Activated CD8-positive, alpha-beta memory T cell treated with anti-CD3 and anti-CD28 coated beads for 36 hours (primary cell): ENCODE results near the gene GOLGA6B. TPM values are rescaled to one million over a fixed set of nuclear protein-coding genes. Genes with fewer than 3 reads are reported as not detected.
"Not testable (repeated sequence)": the region's sequence is repeated elsewhere in the genome, so short reads cannot be mapped to it uniquely, and the experiment has no call there.

ENCODE experiments used
- CTCF ChIA-PET: fragments of 350-600 bp; sonication (Branson Sonifier 250); formaldehyde crosslinking; loops from one replicate; lab custom pipeline; 2021; ENCODE audit warnings: antibody characterized with exemption; lab: Charles Lee
- POLR2A ChIA-PET: fragments of 350-600 bp; sonication (Branson Sonifier 250); formaldehyde crosslinking; loops from one replicate; lab custom pipeline; 2021; ENCODE audit warnings: antibody characterized with exemption; lab: Charles Lee
- total RNA-seq, 2 experiments: library from RNA; stranded (reverse); gene quantifications; one replicate each; pipeline ENCODE4 v1.2.3, GENCODE V29; 2021

The GOLGA6B gene, protein sequence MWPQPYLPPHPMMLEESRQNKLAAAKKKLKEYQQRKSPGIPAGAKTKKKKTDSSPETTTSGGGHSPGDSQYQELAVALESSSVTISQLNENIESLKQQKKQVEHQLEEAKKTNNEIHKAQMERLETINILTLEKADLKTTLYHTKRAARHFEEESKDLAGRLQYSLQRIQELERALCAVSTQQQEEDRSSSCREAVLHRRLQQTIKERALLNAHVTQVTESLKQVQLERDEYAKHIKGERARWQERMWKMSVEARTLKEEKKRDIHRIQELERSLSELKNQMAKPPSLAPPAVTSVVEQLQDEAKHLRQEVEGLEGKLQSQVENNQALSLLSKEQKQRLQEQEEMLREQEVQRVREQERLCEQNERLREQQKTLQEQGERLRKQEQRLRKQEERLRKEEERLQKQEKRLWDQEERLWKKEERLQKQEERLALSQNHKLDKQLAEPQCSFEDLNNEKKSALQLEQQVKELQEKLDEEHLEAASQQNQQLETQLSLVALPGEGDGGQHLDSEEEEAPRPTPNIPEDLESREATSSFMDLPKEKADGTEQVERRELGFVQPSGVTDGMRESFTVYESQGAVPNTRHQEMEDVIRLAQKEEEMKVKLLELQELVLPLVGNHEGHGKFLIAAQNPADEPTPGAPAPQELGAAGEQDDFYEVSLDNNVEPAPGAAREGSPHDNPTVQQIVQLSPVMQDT
- not detected for total RNA-seq

DNA sequence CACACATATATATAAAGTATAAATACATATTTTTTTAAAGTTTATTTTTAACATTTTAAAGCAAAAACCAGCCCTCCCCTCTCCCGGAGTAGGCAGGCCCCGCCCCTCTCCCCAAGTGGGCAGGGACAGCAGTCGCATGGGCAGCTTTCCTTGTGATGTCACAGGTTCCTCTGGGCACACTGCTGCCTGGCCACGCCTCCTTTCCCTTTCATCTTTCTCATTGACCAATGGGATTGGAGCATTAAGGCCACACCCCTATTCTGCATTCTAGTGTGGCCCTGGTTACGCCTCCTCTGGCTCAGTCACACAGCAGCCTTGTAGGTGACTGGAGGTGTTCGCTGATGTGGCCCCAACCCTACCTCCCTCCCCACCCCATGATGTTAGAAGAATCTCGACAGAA, at the start of gene GOLGA6B:
Gene GOLGA6B (plus strand): TSS at position 301 of the 400 bp plus-strand sequence. CDS start 41 bp downstream, at position 342.
- CTCF ChIA-PET, POLR2A ChIA-PET: not testable (repeated sequence)

DNA sequence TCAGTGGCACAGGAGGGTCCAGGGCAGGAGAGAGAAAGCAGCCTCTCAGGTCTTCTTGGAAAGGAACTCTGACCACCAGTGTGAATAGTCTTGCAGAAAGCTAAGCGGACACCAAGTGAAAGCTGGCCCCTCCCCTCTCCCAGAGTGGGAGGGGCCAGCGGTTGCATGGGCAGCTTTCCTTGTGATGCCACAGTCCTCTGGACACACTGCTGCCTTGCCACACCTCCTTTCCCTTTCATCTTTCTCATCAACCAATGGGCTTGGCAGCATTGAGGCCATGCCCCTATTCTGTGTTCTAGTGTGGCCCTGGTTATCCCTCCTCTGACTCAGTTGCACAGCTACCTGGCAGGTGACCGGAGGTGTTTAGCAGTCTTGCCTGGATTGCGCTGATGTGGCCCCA, 49.7 kb upstream of the GOLGA6B start:
- CTCF ChIA-PET: no interaction called here

DNA sequence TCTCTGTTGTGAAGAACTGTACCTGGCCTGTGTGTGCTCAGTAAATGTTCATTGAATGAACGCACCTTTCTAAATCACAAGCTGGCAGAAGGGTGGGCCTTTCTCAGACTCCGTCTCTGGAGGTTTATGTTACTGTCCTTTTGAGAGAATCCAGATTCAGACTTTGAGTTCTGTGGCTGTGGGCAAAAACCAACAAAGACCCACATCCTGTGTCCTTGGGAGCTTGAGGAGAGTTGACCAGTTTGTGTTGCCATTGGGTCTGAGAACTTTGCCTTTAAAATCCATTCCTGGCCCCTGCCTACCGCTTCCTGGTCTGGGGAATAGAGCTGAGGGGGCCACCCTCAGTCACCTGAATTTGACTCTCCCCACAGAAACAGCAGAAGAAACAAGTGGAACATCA, 46.4 kb upstream of the GOLGA6B start:
- CTCF ChIA-PET, POLR2A ChIA-PET: not testable (repeated sequence)

More for the DNA sequence above, 49.7 kb upstream of the GOLGA6B start:
- POLR2A ChIA-PET: no interaction called here

DNA sequence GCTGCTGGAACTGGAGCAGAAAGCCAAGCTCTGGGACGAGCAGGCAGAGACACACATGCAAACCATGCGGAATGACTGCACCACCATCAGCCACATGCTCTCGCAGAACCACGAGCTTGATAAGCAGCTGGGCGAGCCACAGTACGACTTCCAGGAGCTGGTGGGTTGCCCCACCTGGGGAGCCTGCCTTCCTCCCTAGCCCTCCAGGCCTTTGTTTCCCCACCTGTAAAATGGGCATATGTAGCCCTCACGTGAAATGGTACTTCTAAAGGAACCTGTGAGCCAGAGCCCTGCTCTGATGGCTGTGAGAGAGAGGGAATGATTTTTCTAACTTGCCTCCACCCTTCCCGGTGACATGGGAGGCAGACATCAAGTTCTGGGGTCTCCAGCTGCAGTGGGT, 44.6 kb upstream of the GOLGA6B start:
- ChIA-PET POLR2A (no interaction called here), CTCF (interaction anchor here (1.0 kb wide), 1 partner anchor 61 kb away, joined by 3 read pairs; no protein-coding TSS in a partner anchor)

DNA sequence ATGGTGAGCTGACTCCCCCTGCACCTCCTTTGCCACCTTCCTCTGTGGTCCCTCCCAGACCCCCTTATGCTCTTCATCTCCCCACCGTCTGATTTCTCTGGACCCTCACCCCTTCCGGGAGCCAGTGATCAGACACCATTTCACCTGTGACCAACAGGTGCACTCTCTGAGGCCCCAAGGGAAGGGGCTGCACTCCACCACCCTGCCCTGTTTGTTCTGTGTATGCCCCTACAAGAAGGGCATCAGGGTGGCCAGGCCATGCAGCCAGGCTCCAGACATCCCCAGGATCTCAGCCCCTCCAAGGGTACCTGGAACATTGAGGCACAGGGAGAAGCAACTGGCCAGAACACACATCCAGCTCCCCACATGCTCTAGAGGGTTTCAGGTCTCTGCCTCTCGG, 42.2 kb upstream of the GOLGA6B start:
- POLR2A ChIA-PET: not testable (repeated sequence)

DNA sequence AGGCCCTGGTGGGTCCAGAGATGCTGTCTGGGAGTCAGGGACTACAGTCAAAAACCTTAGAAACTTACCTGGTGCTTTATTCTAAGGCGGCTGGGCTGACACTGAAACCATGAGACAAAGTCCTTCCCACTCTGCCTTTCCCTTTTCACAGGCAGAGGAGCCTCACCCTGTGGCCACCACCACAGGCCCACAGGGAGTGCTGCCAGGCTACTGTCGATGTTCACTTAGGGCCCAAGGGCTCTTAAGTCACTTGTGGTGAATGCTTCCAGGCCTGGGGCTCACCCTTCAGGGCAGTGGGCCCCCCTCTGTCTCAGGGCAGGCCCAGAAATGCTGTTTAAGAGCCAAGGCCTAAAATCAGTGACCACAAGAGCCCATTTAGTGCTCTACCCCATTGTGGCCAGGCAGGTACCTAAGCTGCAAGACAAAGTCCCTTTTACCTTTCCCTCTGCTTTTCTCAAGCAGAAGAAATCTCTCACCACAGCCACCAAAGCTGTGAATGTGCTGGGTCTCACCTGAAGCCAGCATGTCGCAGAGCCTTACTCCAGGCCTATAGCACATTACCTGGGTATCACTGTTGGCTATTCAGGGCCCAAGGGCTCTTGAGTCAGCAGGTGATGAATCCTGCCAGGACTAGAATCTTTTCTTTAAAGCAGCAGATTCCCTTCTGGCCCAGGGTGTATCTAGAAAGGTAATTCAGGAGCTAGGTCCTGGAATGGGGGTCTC, 39.5 kb upstream of the GOLGA6B start:
- CTCF ChIA-PET: no interaction called here
- POLR2A ChIA-PET: no interaction called here

More for the DNA sequence above, 42.2 kb upstream of the GOLGA6B start:
- CTCF ChIA-PET: not testable (repeated sequence)

DNA sequence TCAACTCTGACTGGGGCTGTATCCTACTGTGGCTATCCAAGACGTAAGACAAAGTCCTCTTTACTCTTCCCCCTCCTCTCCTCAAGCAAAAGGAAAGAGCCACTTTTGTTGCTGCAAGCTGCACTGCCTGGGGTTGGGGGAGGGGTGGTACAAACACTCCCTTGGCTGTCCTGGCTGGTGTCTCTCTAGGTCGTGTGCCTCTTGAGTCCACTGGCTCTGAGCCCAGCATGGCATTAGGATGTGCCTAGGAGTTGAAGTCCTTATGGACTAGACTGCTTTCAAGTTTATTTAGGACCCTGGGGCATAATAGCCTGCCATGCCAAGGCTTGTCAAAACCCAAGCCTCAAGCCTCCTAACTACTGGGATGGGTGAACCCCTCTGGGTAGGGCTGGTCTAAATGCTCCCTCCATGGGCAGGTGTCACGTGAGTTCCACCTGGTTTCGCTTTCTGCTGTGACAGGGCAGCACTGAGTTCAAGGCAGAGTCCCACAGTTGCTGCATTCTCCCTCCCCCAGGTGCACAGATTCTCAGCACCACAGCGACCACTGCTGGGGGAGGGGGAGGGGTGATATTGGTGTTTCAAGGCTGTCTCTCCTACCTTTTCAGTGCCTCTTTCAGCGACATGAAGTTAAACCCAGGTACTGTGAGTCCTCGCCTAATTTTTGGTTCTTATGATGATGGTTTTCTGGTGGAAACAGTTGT, 38.8 kb upstream of the GOLGA6B start:
- CTCF ChIA-PET, POLR2A ChIA-PET: not testable (repeated sequence)

DNA sequence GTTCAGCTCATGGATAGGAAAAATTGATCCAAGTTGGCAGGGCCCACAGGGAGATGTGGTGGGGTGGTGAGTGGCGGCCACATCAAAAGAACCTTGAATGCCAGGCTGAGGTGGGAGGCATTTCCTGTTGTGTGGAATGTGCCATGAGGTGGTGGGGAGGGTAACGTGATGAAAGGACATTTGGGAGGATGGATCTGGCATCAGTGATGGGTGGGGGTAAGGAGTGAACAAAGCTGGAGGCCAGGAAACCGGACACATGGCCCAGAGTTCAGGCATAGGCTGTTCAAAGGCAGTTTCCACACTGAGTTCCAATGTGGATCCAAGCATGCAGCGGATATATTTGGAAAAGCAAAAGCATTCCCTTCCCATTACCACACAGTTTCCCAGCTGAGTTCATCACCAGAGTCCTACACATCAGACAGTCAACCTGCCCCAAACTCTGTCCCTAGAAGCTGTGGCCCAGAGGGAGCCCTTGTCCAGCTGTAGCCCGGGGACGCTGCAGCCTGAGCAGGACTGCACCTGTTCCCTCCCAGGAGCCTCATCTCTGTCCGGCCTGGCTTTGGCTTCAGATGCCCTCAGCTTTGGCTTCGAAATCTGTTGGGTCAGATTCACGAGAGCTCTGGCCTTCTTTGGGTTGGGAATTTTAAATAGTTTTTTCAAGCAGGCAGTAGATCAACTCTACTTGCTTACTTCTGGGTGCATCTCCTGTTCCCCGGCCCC, 37.8 kb upstream of the GOLGA6B start:
- ChIA-PET POLR2A (no interaction called here), CTCF (interaction anchor here (0.6 kb wide), 1 partner anchor 106 kb away, joined by 3 read pairs; no protein-coding TSS in a partner anchor)

DNA sequence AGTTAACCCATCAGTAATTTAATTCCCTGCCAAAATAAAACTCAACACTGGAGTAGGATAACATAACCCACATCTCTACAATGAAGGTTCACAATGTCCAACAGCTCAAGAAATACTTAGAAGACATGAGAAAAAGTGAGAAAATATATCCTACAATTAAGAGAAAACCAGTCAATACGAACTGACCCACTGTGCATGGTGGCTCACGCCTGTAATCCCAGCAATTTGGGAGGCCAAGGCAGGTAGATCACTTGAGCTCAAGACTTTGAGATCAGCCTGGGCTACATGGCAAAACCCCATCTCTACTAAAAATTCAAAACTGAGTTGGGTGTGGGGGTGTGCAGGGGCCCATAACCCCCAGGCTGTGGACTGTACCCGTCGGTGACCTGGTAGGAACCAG, 30.6 kb upstream of the GOLGA6B start:
- POLR2A ChIA-PET: not testable (repeated sequence)

DNA sequence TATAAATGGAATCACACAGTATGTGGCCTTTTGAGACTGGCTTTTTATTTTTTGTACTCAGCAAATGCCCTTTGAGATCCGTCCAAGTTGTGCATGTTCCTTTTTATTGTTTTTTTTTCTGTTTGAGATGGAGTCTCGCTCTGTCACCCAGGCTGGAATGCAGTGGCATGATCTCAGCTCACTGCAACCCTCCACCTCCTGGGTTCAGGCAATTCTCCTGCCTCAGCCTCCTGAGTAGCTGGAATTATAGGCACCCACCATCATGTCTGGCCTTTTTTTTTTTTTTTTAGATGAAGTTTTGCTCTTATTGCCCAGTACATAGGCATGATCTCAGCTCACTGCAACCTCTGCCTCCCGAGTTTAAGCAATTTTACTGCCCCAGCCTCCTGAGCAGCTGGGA, 28.3 kb upstream of the GOLGA6B start:
- POLR2A ChIA-PET: not testable (repeated sequence)
- CTCF ChIA-PET: interaction anchor here (0.5 kb wide), 1 partner anchor 1814 kb away, joined by 4 read pairs; no protein-coding TSS in a partner anchor

More for the DNA sequence above, 30.6 kb upstream of the GOLGA6B start:
- CTCF ChIA-PET: not testable (repeated sequence)

DNA sequence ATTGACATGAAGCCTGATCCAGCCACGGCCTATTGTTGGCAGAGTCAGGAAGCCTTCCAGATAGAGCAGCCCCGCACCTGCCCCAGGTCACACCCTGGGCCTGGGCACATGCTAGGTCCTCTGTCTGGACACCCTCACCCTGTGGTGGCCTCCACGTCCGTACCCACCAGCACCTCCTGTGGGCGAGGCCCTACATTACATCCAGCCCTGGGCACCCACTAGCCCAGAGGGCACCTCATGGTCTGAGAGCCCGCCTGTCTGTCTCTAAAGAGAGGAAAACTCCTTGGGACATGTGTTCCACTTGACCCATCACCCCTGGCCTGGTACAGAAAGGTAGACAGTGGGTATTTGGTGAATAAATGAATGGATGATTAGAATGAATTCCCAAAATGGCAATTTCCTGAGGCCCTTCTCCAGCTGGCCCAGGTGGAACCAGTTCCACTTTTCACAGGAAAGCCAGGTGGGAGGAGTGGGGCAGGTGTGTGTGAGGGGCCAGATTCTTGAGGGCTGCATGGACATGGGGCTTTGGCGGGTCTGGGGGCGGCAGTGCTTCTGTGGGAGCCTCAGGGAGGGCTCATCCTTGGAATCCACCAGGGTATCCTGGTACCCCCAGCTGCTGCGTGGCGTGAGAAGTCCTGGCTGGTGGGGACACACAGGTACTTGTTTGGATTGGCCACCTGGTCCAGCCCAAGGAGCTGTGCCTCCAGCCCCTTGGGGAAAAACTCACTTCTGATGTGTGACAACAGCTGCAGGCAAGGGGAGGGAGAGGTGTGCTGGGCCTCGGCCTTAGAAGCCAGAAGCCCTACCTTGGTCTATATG, 26.0 kb upstream of the GOLGA6B start:
- CTCF ChIA-PET: not testable (repeated sequence)

DNA sequence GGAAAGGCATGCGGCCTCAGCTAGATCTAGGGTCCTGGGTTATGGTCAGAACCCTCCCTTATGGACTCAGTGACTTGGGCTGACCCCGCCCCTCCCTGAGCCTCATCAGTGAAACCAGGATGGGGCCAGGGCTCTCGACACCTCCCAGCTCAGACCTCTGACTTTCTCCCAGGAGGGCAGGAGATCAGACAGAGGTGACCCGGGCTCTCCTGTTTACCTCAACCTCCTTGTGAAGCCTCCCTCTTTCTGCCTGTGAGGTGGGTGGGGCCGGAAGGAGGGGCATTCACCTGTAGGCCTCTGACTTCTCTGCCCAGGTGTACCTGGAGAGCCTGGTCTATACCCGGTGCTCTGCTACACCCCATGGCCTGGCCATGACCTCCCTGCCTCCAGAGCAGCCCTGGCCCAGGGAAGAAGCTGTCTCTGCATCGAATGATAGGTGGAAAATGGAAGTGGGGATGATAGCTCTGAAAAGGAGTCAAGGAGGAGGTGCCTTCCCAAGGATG, 25.4 kb upstream of the GOLGA6B start:
- POLR2A ChIA-PET, CTCF ChIA-PET: not testable (repeated sequence)

More for the DNA sequence above, 26.0 kb upstream of the GOLGA6B start:
- POLR2A ChIA-PET: not testable (repeated sequence)

DNA sequence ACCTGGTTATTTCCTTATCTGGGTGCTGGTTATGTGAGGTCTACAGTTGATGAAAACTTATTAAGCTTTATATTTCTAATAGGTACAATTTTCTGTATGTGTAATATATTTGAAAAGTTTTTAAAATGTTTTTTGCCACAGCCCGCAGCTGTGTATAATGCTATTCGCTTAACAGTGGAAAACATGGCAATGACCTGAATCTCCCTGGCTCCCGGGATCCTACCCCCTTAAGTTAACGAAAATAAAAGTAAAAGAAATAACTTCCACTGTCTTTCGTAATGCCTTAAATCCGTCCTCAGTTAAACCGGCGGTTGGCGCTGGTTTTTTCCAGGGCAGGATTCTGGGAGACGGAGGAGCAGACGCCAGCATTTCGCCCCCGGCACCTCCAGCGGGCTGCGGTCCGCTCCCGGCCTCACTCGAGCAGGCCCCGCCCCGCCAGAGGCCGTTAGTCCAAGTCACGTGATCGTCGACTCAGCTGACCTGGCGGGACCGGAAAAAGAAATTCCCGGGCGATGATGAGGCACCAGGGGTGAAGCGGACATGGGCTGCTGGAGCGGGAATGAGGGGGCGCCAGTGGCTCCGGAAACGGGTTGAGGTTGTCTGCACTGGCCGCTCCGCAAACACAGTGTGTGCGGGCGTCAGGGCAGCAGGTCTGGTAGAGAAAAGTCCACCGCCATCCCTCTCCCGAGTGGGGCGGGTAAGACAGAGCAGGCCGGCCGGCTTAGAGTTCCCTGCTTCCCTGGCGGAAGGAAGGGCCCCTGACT, 17.8 kb upstream of the GOLGA6B start:
- CTCF ChIA-PET: not testable (repeated sequence)

DNA sequence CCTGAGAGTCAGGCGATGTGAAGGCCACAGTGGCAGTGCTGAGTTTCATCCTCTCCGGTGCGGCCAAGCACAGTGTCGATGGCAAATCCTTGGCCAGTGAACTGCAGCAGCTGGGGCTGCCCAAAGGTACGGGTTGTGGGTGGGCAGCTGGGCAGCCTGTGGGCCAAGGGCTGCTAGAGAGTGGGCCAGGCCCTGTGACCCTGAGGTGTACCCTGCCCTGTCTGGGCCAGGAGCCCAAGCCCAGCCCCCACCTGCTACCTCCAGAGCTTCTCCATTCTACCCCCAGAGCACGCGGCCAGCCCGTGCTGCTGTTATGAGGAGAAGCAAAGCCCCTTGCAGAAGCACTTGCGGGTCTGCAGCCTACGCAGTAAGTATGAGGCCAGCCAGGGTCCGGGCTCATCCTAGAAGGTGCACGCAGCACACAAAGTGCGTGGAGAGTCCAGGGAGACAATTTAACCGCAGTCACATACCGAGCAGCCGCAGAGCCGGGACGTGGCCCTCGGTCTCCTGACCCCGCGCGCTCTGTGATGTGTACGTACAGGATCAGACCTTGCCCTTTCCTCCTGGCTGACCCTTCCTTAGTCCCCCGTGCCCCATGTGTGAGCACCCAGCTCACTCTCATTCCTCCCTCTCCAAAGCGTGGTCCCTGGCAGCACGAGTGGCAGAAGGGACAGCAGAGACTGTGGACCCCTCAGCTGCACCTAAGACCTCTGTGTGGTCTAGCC, 14.6 kb upstream of the GOLGA6B start:
- CTCF ChIA-PET: not testable (repeated sequence)

More for the DNA sequence above, 17.8 kb upstream of the GOLGA6B start:
- POLR2A ChIA-PET: not testable (repeated sequence)

DNA sequence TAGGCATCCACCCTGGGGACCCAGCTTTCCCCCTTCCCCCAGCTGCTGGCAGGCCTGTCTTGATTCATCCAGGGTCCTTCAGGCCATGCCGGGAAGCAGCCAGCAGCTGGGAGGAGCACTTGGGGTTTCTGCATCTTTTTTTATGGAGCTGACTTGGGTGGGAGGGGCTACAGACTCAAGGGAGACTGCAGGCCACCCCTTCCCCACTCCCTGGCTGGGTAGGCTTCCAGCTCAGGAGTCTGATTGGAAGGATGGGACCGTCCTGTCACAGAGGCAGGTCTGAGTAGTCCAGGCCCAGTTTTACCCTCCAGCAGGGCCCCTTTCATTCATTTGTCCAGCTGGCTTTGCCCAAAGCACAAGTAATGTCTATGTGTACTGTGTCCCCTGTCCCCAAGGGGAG, 12.2 kb upstream of the GOLGA6B start:
- POLR2A ChIA-PET, CTCF ChIA-PET: not testable (repeated sequence)

More for the DNA sequence above, 14.6 kb upstream of the GOLGA6B start:
- POLR2A ChIA-PET: not testable (repeated sequence)

DNA sequence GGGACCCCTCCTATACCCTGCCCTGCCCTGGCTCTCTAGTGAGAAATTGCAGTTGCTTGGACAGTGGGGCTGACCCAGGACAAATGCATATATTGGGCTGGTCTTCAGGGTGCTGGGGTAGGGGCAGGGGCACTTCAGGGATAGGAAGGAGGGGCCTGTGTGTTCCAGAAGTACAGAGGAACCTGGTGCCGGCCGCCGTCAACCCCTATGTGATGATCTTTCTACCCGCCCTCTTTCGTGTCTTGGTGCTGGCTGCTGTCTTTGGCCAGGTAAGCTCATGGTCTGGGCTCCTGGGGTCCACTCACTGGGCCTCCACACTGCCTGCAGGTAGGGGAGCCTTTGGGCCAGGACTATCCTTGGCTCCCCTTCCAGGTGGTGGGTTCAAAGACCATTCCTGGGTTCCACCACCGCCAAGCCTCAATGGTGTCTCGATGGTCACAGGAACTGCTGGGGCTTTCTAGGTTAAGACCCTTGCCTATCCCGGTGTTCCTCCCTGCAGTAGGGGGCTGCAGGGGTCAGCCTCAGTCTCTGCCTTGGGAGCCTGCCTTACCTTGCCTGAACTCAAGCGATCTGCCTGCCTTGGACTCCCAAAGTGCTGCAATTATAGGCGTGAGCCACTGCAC, 5.8 kb upstream of the GOLGA6B start:
- POLR2A ChIA-PET, CTCF ChIA-PET: not testable (repeated sequence)
